Ascending aorta (tissue), 2 donors: ENCODE results near the gene GJB4. TPM values are rescaled to one million over a fixed set of nuclear protein-coding genes. Genes with fewer than 3 reads are reported as not detected.
"Not testable (repeated sequence)": the region's sequence is repeated elsewhere in the genome, so short reads cannot be mapped to it uniquely, and the experiment has no call there.

ENCODE experiments used
- DNase-seq, 2 donors: peaks; one replicate each; pipeline ENCODE4 v3.0.0-alpha.2; 2019; ENCODE audit warnings: low spot score in 2 of 2
- H3K27ac ChIP-seq, 2 donors: fragments of 200-600 bp; sonication (generic); one replicate each; pipeline ENCODE4 v1.5.1; 2016 to 2017; ENCODE audit warnings: mild to moderate bottlenecking in 1 of 2
- H3K27me3 ChIP-seq: fragments of 200-600 bp; sonication (generic); one replicate; pipeline ENCODE4 v1.5.1; 2017
- H3K36me3 ChIP-seq, 2 donors: fragments of 200-600 bp; sonication (generic); one replicate each; pipeline ENCODE4 v1.5.1; 2016
- H3K4me1 ChIP-seq, 2 donors: fragments of 200-600 bp; sonication (generic); one replicate each; pipeline ENCODE4 v1.5.1; 2016 to 2017; ENCODE audit warnings: mild to moderate bottlenecking in 1 of 2
- H3K4me3 ChIP-seq, 2 donors: fragments of 200-600 bp; sonication (generic); one replicate each; pipeline ENCODE4 v1.5.1; 2016 to 2017; ENCODE audit warnings: mild to moderate bottlenecking in 1 of 2
- H3K9me3 ChIP-seq, 2 donors: fragments of 200-600 bp; sonication (generic); one replicate each; pipeline ENCODE4 v1.5.1; 2016
- CTCF ChIP-seq, 3 experiments: fragments of 200-600 bp in 2 of 3; fragments of 450-650 bp in 1 of 3; sonication (generic) in 2 of 3; IDR thresholded peaks; one replicate each; pipeline ENCODE4 v1.5.1; 2016 to 2019; ENCODE audit warnings: antibody characterized with exemption in 3 of 3, mild to moderate bottlenecking in 1 of 3, moderate library complexity in 1 of 3
- intact Hi-C: fragments of 100-400 bp; cut with DNase I; formaldehyde crosslinking; loops from one replicate; pipeline ENCODE4 v1.15.1; 2023
- total RNA-seq: library from RNA; depleted of rRNA; stranded (reverse); fragments of >200 nt; gene quantifications from one replicate; pipeline ENCODE4 v1.1.0, GENCODE V29; 2016

GJB4 gene
- total RNA-seq, 1 donor from 2014 or later, result not detected

- no peaks in the 10 kb centered on the region for H3K36me3 ChIP-seq
- no peaks in the 10 kb centered on the region for H3K4me1 ChIP-seq
- H3K4me3 ChIP-seq, result no peak overlapping the region
- H3K9me3 ChIP-seq, result no peaks in the 10 kb centered on the region
- no peak overlapping the region for H3K27ac ChIP-seq
- DNase-seq, result no peak
- H3K27me3 ChIP-seq, result peaks cover 3% of the 10 kb centered on the region
- intact Hi-C loops, result no loop called here
- no peak for TF ChIP-seq CTCF (IDR thresholded peaks at IDR 0.05)
Observed at GRCh38 chr1:34714386-34714785, 45.2 kb upstream of the GJB4 start.

- Histone ChIP-seq H3K4me3 (no peak overlapping the region), H3K9me3 (no peaks in the 10 kb centered on the region), H3K27ac (no peak overlapping the region), H3K4me1 (no peaks in the 10 kb centered on the region), H3K27me3 (peaks cover 3% of the 10 kb centered on the region), H3K36me3 (no peaks in the 10 kb centered on the region)
- TF ChIP-seq CTCF (IDR thresholded peaks at IDR 0.05), result no peak
- DNase-seq, result no peak
- intact Hi-C loops, result no loop called here
Observed at GRCh38 chr1:34715139-34715538, 44.4 kb upstream of the GJB4 start.

GRCh38 chr1:34721241-34721640 is 38.3 kb upstream of the GJB4 start:
- DNase-seq, result no peak
- no peak overlapping the region for H3K4me3 ChIP-seq
- no peaks in the 10 kb centered on the region for H3K27me3 ChIP-seq

GRCh38 chr1:34721646-34722355 is 37.7 kb upstream of the GJB4 start:
- Histone ChIP-seq H3K4me1 (no peaks in the 10 kb centered on the region), H3K4me3 (no peak overlapping the region), H3K27ac (no peak overlapping the region), H3K36me3 (no peaks in the 10 kb centered on the region), H3K27me3 (no peaks in the 10 kb centered on the region), H3K9me3 (no peaks in the 10 kb centered on the region)
- intact Hi-C loops, result no loop called here
- TF ChIP-seq CTCF (IDR thresholded peaks at IDR 0.05), result no peak
- no peak for DNase-seq

More at GRCh38 chr1:34721241-34721640, 38.3 kb upstream of the GJB4 start:
- no peaks in the 10 kb centered on the region for H3K4me1 ChIP-seq
- no peak for TF ChIP-seq CTCF (IDR thresholded peaks at IDR 0.05)
- intact Hi-C loops, result no loop called here
- H3K9me3 ChIP-seq, result no peaks in the 10 kb centered on the region
- H3K36me3 ChIP-seq, result no peaks in the 10 kb centered on the region
- no peak overlapping the region for H3K27ac ChIP-seq

- DNase-seq, result no peak
- no peak overlapping the region for H3K4me3 ChIP-seq
- no peak for TF ChIP-seq CTCF (IDR thresholded peaks at IDR 0.05)
- H3K27ac ChIP-seq, result no peak overlapping the region
- no peaks in the 10 kb centered on the region for H3K9me3 ChIP-seq
- no peaks in the 10 kb centered on the region for H3K27me3 ChIP-seq
- H3K36me3 ChIP-seq, result no peaks in the 10 kb centered on the region
- no peaks in the 10 kb centered on the region for H3K4me1 ChIP-seq
- intact Hi-C loops, result no loop called here
Observed at GRCh38 chr1:34726861-34727260, 32.7 kb upstream of the GJB4 start.

GRCh38 chr1:34730485-34730884 is 29.1 kb upstream of the GJB4 start:
- Histone ChIP-seq H3K4me1 (no peaks in the 10 kb centered on the region), H3K27me3 (no peaks in the 10 kb centered on the region), H3K27ac (no peak overlapping the region), H3K9me3 (no peaks in the 10 kb centered on the region), H3K36me3 (no peaks in the 10 kb centered on the region), H3K4me3 (no peak overlapping the region)
- intact Hi-C loops, result no loop called here
- TF ChIP-seq CTCF (IDR thresholded peaks at IDR 0.05), result no peak
- DNase-seq, result no peak

GRCh38 chr1:34732831-34733230 is 26.7 kb upstream of the GJB4 start:
- H3K4me3 ChIP-seq, H3K27me3 ChIP-seq, H3K36me3 ChIP-seq, H3K9me3 ChIP-seq, H3K4me1 ChIP-seq, H3K27ac ChIP-seq, DNase-seq, intact Hi-C loops: not testable (repeated sequence)
